GM12801 (cell line): ENCODE data around the gene ENPP3.

ENCODE experiments used
- TF ChIP-seq, protein P1 (sequence below): IDR thresholded peaks from one replicate; pipeline ENCODE4 v1.5.1; 2011; ENCODE audit warnings: control low read depth; ENCODE audit not compliant: insufficient read length; ENCODE audit errors: extremely low read depth

The ENPP3 gene

DNA sequence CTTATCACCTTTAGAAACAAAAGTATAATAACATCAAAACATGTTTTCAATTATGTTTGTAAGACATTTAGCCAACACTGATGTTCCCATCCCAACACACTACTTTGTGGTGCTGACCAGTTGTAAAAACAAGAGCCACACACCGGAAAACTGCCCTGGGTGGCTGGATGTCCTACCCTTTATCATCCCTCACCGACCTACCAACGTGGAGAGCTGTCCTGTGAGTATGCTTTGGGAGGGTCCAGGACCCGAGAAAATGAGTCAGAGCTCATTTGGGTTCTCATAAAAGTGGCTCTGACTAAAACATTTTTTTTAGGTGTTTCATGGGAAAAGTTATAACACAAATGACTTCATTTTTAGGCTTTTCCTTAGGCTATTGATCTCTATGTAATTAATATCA lies 103.1 kb downstream of the ENPP3 start:
- TF ChIP-seq, protein P1, sequence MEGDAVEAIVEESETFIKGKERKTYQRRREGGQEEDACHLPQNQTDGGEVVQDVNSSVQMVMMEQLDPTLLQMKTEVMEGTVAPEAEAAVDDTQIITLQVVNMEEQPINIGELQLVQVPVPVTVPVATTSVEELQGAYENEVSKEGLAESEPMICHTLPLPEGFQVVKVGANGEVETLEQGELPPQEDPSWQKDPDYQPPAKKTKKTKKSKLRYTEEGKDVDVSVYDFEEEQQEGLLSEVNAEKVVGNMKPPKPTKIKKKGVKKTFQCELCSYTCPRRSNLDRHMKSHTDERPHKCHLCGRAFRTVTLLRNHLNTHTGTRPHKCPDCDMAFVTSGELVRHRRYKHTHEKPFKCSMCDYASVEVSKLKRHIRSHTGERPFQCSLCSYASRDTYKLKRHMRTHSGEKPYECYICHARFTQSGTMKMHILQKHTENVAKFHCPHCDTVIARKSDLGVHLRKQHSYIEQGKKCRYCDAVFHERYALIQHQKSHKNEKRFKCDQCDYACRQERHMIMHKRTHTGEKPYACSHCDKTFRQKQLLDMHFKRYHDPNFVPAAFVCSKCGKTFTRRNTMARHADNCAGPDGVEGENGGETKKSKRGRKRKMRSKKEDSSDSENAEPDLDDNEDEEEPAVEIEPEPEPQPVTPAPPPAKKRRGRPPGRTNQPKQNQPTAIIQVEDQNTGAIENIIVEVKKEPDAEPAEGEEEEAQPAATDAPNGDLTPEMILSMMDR: no peak

DNA sequence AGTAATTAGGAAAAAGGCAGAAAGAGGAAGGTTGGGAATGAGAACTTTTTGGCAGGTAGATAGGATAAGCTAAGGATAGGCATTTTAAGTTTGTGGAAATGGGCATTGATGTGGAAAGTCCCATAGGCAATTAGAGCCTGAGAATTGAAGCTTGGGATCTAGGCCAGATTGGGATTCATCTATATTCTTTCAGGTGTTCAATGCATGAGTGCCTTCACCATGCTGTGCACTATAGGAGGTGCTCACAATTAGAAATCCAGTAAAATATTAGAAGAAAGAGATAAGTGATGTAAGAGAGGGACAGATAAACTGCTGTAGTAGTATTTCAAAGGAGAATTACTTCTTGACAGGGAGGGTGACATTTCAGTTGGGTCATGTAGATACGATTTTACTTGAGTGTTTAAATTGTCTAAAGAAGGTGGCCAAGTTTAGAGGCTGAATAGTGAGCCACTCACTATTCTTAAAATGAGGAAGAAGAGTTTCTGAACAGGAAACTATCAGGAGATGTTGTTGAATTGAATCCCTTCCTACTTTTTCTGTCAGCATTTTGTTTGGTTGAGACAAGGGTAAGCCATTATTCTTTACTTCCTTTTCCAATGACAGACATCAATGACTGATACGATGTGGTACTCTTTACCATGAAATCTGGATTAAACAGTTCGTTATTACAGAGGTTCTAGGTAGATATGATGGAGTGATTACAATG lies 104.7 kb downstream of the ENPP3 start:
- TF ChIP-seq, protein P1: no peak

DNA sequence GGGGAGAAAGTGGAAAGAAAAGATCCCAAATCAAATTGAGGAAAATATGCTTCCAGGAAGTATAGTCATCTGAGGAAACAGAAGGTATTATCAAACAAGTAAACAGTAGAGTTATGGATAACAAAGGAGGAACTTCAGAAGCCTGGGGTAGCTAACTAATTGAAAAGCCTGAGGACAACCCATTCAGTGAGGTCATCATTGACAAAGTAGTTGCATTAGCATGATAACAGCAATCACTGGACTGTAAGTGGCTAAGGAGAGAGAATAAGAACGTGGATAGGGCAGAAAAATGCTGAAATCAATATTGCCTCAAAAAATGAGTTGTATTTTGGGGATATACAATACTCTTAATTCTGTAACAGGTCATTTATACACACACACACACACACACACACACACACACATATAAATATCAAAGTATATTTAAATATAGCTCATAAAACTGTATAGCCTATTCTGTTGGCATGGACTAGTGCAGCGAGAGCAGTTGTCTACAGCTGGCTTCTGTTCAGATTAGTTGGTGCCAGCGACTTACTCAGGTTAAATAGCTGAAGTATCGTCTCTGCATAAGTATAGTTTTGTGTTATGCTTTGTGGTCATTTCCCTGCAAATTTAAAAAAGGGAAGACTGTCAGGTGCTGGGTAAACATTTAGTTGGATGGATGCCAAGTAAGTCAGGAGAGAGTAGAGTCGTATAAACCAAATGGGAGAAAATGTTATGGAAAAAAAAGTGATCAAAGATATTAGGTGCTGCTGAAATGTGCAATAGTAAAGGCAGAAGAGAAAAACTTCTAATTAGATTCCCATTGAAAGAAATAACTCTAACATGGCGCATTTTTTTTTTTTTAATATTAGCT lies 107.6 kb downstream of the ENPP3 start:
- TF ChIP-seq, protein P1: no peak

DNA sequence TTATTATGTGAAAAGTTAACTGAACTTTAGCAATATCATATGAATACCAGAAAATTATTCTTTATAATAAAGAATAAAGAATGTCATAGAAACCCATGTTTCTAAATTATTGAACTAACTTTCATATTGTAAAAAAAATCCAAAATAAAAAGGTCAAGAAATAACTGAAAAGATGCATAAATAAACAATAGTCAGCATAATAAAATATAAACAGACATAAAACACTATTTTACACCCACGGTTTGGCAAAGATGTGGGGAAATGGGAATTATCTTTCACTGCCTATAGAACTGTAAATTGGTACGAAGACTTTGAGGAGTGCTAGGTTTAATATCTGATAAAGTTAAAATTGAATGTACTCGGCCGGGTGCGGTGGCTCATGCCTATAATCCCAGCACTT lies 108.4 kb downstream of the ENPP3 start:
- TF ChIP-seq, protein P1: no peak

DNA sequence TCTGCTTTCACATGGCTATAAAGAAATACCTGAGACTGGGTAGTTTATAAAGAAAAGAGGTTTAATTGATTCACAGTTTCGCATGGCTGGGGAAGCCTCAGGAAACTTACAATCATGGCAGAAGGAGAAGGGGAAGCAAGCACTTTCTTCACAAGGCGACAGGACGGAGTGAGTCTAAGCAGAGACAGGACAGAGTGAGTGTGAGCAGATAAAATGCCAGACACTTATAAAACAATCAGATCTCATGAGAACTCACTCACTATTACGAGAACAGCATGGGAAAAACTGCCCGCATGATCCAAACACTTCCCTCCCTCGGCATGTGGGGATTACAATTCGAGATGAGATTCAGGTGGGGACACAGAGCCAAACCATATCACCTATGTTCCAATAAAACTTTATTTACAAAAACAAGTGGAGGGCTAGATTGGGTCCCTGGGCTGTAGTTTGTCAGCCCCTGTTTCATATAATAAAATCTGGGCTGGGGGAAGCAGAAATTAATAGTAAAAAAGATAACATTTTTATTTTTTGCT lies 110.8 kb downstream of the ENPP3 start:
- TF ChIP-seq, protein P1: no peak

DNA sequence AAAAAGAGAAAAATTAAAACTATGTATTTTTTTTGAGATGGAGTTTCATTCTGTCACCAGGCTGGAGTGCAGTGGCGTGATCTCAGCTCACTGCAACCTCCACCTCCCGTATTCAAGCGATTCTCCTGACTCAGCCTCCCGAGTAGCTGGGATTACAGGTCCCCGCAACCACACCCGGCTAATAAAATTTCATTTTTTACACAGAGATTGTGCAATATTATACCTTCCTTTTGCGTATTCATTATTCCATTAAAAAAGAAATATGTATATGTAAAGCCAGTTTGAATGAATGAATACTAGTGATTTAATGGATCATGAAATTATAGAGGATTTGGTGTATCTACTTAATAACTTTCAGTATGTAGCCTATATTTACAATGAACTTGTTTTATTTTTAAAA lies 111.9 kb downstream of the ENPP3 start:
- TF ChIP-seq, protein P1: no peak

DNA sequence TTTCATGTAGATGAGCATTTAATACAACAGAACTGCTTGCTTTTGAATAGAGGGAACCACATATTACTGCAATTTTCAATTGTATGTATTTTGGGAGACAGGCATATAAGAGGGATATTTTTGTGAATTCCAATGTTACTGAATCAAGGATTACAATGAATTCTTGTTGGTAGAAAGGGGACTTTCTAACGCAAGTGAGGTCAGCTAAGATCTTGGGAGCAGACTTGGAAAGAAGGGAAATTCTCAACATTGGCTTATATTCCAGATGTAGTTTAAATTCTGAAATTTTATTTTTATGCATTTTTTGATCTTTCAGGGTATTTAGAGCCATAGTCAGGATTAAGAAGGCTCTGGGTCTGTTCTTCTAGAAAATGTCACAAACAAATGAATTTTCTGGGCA lies 117.0 kb downstream of the ENPP3 start:
- TF ChIP-seq, protein P1: no peak
